ENCODE data around the gene ZNF518B.

The ZNF518B gene

GRCh38 chr4:10457255-10457801 is at the start of gene ZNF518B:
ZNF518B (minus strand) TSS chr4:10457426; CDS start chr4:10446328, 11,098 bp downstream.
- in situ Hi-C loops (cut with HindIII; ENCODE audit: low sequenced_read_pairs) = no loop called here
- TF ChIP-seq CTCF (IDR thresholded peaks at IDR 0.05; ENCODE audit: low read depth, low read length, missing control alignments) = no peak
- DNase-seq (ENCODE audit: low read depth) = peak; percentile 15
- H3K4me3 ChIP-seq (ENCODE audit: low read depth, low read length) = peak within 1 kb of the TSS; percentile 52

GRCh38 chr4:10506077-10506476 is 48.9 kb upstream of the ZNF518B start:
- in situ Hi-C loops (cut with HindIII; ENCODE audit: low sequenced_read_pairs) = no loop called here
- no peak for TF ChIP-seq CTCF (IDR thresholded peaks at IDR 0.05; ENCODE audit: low read depth, low read length, missing control alignments)
- DNase-seq (ENCODE audit: low read depth) = no peak
- no peak overlapping the region for H3K4me3 ChIP-seq (ENCODE audit: low read depth, low read length)

- no peak for DNase-seq (ENCODE audit: low read depth)
- TF ChIP-seq CTCF (IDR thresholded peaks at IDR 0.05; ENCODE audit: low read depth, low read length, missing control alignments) = no peak
- no peak overlapping the region for H3K4me3 ChIP-seq (ENCODE audit: low read depth, low read length)
- in situ Hi-C loops (cut with HindIII; ENCODE audit: low sequenced_read_pairs) = no loop called here
Observed at GRCh38 chr4:10504570-10505179, 47.4 kb upstream of the ZNF518B start.

GRCh38 chr4:10502717-10503116 is 45.5 kb upstream of the ZNF518B start:
- no peak for DNase-seq (ENCODE audit: low read depth)
- H3K4me3 ChIP-seq (ENCODE audit: low read depth, low read length) = no peak overlapping the region
- in situ Hi-C loops (cut with HindIII; ENCODE audit: low sequenced_read_pairs) = no loop called here
- TF ChIP-seq CTCF (IDR thresholded peaks at IDR 0.05; ENCODE audit: low read depth, low read length, missing control alignments) = no peak

GRCh38 chr4:10500776-10501175 is 43.5 kb upstream of the ZNF518B start:
- TF ChIP-seq CTCF (IDR thresholded peaks at IDR 0.05; ENCODE audit: low read depth, low read length, missing control alignments) = no peak
- DNase-seq (ENCODE audit: low read depth) = no peak
- H3K4me3 ChIP-seq (ENCODE audit: low read depth, low read length) = no peak overlapping the region
- in situ Hi-C loops (cut with HindIII; ENCODE audit: low sequenced_read_pairs) = no loop called here

GRCh38 chr4:10496200-10496599 is 39.0 kb upstream of the ZNF518B start:
- H3K4me3 ChIP-seq (ENCODE audit: low read depth, low read length) = no peak overlapping the region
- in situ Hi-C loops (cut with HindIII; ENCODE audit: low sequenced_read_pairs) = no loop called here
- DNase-seq (ENCODE audit: low read depth) = no peak
- TF ChIP-seq CTCF (IDR thresholded peaks at IDR 0.05; ENCODE audit: low read depth, low read length, missing control alignments) = no peak

All from astrocyte of the cerebellum (primary cell).